Epidermal melanocyte (primary cell): ENCODE data around the gene CSF2RB.

Experiments
- DNase-seq: peaks from one replicate; pipeline ENCODE4 v3.0.0; 2011; ENCODE audit warnings: low spot score; ENCODE audit not compliant: insufficient read length

Gene CSF2RB

GRCh38 chr22:36887162-36887561 is 26.3 kb upstream of the CSF2RB start:
- DNase-seq = no peak

GRCh38 chr22:36891646-36892045 is 21.8 kb upstream of the CSF2RB start:
- DNase-seq = no peak

- DNase-seq = no peak
Measured at GRCh38 chr22:36892292-36892691, 21.1 kb upstream of the CSF2RB start.

GRCh38 chr22:36893262-36893661 is 20.2 kb upstream of the CSF2RB start:
- no peak for DNase-seq

- DNase-seq = no peak
Measured at GRCh38 chr22:36894266-36894665, 19.2 kb upstream of the CSF2RB start.

- no peak for DNase-seq
Measured at GRCh38 chr22:36897611-36898010, 15.8 kb upstream of the CSF2RB start.

- no peak for DNase-seq
Measured at GRCh38 chr22:36898690-36899089, 14.7 kb upstream of the CSF2RB start.

GRCh38 chr22:36899498-36899897 is 13.9 kb upstream of the CSF2RB start:
- no peak for DNase-seq

GRCh38 chr22:36900225-36900624 is 13.2 kb upstream of the CSF2RB start:
- no peak for DNase-seq

- no peak for DNase-seq
Measured at GRCh38 chr22:36900880-36901279, 12.5 kb upstream of the CSF2RB start.

- no peak for DNase-seq
Measured at GRCh38 chr22:36901411-36902142, 11.9 kb upstream of the CSF2RB start.

GRCh38 chr22:36902143-36902926 is 11.1 kb upstream of the CSF2RB start:
- no peak for DNase-seq

- DNase-seq = no peak
Measured at GRCh38 chr22:36904260-36904880, 9.1 kb upstream of the CSF2RB start.

- no peak for DNase-seq
Measured at GRCh38 chr22:36907253-36908195, 5.9 kb upstream of the CSF2RB start.

GRCh38 chr22:36910461-36910860 is 3.0 kb upstream of the CSF2RB start:
- DNase-seq = no peak

- no peak for DNase-seq
Measured at GRCh38 chr22:36911887-36912661, 1.4 kb upstream of the CSF2RB start.

GRCh38 chr22:36912694-36913426 is 568 bp upstream of the CSF2RB start:
- DNase-seq = no peak

- DNase-seq = no peak
Measured at GRCh38 chr22:36914390-36914752, 943 bp downstream of the CSF2RB start.

- DNase-seq = no peak
Measured at GRCh38 chr22:36916034-36916433, 2.6 kb downstream of the CSF2RB start.
